HL-60/S4 treated with phorbol 12-myristate 13-acetate at 8.2 ng/mL for 4 days and 3 days (cell line): Measurements from ENCODE around the gene CD9.

ENCODE experiments used
- in situ Hi-C: fragments of 300-500 bp; cut with MboI; formaldehyde crosslinking; loops from 2 replicates; pipeline ENCODE4 v1.15.0; 2022; ENCODE audit warnings: low sequenced_read_pairs

CD9 gene

GRCh38 chr12:6178981-6179761 is 21.0 kb upstream of the CD9 start:
- in situ Hi-C loops: no loop called here

DNA sequence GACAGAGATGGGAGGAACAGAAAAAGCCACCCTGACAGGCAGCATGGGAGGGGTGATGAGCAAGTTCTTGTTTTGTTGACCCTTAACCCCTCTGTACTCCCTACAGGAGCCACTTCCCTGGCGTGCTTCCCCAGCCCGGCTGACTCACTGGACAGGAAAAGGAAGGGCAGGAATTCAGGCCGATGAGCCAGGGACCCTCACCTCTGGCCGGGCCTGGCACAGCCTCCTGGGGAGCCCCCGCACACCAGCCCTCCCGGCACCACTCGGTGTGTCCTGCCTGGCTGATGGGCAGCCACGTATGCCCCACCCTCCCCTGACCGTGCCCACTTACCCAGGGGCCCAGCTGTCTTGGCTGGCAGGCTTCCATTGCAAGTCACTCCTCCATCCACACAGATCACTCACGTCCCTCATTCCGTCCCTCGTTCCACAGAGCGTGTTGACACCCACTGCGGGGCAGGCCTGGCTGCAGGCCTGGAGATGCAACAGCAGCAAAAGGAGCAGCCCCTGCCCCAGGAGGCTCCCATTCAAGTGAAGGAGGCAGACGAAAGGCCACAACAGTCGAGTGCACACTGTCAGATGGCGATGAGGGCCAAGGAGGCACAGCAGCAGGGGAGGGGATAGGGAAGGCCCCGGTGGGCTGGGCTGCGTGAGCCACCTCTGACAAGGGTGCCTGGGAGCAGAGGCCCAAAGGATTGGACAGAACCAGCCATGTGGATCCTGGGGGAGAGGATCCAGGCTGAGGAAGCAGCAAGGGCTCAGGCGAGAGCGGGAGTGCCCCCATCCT is 19.7 kb upstream of the CD9 start:
- in situ Hi-C loops: no loop called here

DNA sequence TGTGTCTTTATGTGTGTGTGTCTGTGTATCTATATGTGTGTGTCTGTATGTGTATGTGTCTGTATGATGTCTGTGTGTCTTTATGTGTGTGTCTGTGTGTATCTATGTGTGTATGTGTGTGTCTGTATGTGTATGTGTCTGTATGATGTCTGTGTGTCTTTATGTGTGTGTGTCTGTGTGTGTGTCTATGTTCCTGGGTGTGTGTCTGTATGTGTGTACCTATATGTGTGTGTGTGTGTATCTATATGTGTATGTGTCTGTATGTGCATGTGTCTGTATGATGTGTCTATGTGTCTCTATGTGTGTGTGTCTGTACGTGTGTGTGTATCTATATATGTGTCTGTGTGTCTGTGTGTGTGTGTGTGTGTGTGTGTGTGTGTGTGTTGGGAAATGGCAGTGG is 19.0 kb upstream of the CD9 start:
- in situ Hi-C loops: no loop called here

DNA sequence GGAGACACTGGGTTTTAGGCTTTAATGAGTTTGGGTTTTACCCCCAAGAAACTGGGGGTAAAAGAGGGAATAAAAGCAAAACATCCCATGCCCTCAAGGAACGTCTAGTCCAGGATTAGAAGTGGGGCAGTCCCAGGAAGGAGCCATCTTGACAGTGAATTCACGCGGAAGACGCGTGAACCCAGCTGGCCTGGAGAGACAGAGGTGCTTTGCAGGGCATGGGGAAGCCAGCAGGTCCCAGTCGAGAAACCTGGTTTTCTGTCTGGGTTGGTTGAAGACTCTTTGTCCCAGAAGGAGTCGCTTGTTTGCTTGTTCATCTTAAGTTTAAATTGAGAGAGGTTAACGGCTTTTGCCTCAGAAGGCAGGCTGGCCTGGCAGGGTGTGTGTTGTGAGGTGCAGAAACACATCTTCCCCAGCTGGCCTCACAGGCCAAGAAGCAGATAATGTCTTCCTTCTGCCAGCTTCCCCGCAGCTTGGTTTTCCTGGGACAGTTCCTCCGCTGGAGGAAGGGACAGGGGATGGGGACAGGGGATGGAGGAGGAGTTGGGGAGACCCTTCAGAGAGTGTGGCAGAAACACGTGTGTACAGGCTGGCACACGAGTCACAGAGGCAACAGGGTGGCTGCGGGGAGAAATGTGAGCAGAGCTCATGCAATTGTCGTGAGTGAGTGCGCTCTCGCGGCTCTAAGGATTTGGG is 18.5 kb upstream of the CD9 start:
- in situ Hi-C loops: no loop called here

DNA sequence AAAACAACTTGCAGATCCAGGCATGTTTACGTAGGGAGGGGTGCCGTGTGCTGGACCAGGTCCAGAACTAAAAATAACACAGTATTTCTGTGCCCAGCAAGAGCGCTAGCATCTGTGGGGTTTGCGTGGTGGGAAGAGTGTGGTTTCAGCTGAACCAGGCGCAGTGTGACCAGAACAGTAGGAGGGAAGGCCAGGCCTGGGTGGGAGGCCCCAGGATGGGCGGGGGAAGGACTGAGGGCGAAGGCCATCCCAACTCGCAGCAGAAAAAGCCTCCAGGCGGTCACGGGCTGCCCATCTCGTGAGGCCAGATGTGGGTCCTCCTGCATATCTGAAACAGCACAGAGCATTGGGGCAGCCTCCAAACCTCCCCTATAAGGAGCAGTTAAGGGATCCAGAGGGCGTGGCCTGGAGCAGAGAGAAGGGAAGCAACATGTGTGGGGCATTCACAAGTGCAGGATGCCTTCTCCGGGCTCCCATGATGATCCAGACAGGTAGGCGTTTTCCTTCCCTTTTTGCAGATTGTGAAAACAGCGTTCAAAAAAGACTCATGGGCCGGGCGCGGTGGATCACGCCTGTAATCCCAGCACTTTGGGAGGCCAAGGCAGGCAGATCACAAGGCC is 17.8 kb upstream of the CD9 start:
- in situ Hi-C loops: no loop called here

GRCh38 chr12:6183689-6184428 is 16.3 kb upstream of the CD9 start:
- in situ Hi-C loops: no loop called here

GRCh38 chr12:6185961-6186827 is 14.0 kb upstream of the CD9 start:
- in situ Hi-C loops: no loop called here

GRCh38 chr12:6187948-6188793 is 12.0 kb upstream of the CD9 start:
- in situ Hi-C loops: no loop called here

DNA sequence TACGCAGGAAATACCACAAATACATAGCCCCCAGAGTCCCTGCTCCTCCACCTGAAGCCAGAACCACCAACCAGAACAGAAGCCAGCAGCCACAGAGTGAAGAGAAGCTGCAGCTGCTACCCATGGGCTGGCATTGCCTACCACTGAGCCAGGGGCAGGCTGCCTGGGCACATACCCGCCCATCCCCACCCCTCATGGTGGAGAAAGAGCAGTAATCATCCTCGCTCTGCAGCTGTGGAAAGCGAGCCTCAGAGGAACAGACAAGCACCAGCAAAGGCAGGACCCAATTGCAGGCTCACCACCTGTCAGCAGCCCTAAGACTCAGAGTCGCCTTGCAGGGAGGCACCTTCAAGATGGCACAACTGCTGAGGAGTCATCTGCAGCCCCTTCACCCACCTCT is 11.2 kb upstream of the CD9 start:
- in situ Hi-C loops: no loop called here

DNA sequence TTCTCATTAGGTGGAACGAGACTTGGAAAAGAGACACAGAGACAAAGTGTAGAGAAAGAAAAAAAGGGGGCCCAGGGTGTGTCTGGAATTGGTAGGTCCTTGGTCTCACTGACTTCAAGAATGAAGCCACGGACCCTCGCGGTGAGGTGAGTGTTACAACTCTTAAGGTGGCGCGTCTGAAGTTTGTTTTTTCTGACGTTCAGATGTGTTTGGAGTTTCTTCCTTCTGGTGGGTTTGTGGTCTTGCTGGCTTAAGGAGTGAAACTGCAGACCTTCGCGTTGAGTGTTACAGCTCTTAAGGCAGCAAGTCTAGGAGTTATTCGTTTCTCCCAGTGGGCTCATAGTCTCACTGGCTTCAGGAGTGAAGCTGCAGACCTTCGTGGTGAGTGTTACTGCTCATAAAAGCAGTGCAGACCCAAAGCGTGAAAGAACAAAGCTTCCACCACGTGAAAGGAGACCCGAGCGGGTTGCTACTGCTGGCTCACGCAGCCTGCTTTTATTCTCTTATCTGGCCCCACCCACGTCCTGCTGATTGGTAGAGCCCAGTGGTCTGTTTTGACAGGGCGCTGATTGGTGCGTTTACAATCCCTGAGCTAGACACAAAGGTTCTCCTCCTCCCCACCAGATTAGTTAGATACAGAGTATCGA is 10.1 kb upstream of the CD9 start:
- in situ Hi-C loops: loop anchor here (10.0 kb wide), 1 partner anchor 85 kb away; no protein-coding TSS in a partner anchor

DNA sequence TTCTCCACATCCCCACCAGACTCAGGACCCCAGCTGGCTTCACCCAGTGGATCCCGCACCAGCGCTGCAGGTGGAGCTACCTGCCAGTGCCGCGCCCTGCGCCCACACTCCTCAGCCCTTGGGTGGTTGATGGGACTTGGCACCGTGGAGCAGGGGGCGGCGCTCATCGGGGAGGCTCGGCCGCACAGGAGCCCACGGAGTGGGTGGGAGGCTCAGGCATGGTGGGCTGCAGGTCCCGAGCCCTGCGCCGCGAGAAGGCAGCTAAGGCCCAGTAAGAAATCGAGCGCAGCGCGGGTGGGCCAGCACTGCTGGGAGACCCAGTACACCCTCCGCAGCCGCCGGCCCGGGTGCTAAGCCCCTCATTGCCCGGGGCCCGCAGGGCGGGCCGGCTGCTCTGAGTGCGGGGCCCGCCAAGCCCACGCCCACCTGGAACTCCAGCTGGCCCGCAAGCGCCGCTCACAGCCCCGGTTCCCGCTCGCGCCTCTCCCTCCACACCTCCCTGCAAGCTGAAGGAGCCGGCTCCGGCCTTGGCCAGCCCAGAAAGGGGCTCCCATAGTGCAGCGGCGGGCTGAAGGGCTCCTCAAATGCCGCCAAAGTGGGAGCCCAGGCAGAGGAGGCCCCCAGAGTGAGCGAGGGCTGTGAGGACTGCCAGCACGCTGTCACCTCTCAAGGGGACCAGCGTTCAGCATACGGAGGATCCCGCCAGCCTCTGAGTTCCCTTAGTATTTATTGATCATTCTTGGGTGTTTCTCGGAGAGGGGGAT is 9.3 kb upstream of the CD9 start:
- in situ Hi-C loops: loop anchor here (10.0 kb wide), 1 partner anchor 84 kb away; no protein-coding TSS in a partner anchor

- in situ Hi-C loops: loop anchor here (10.0 kb wide), 1 partner anchor 82 kb away; no protein-coding TSS in a partner anchor
These were observed 7.4 kb upstream of the CD9 start for GRCh38 chr12:6192604-6193380.

GRCh38 chr12:6193853-6194815 is 6.1 kb upstream of the CD9 start:
- in situ Hi-C loops: loop anchor here (10.0 kb wide), 1 partner anchor 81 kb away; no protein-coding TSS in a partner anchor

- in situ Hi-C loops: loop anchor here (10.0 kb wide), 1 partner anchor 79 kb away; no protein-coding TSS in a partner anchor
These were observed 4.3 kb upstream of the CD9 start for GRCh38 chr12:6195665-6196535.
